HG03520 (cell line): ENCODE measurements around the gene TRAF3IP1.

ENCODE experiments used
- ATAC-seq: cut with Tn5 transposase; IDR thresholded peaks from one replicate; pipeline ENCODE4 v1.9.1; 2021; ENCODE audit warnings: mild to moderate bottlenecking, moderate library complexity; ENCODE audit not compliant: unreplicated experiment

Gene TRAF3IP1

GRCh38 chr2:238378230-238379095 lies 58.1 kb downstream of the TRAF3IP1 start:
- no peak for ATAC-seq

GRCh38 chr2:238379096-238379810 lies 58.9 kb downstream of the TRAF3IP1 start:
- ATAC-seq, result no peak

- no peak for ATAC-seq
Observed at GRCh38 chr2:238380336-238380735, 60.0 kb downstream of the TRAF3IP1 start.

GRCh38 chr2:238380785-238381184 lies 60.5 kb downstream of the TRAF3IP1 start:
- no peak for ATAC-seq

GRCh38 chr2:238381341-238382115 lies 61.2 kb downstream of the TRAF3IP1 start:
- no peak for ATAC-seq

- no peak for ATAC-seq
Observed at GRCh38 chr2:238382381-238382781, 62.1 kb downstream of the TRAF3IP1 start.

GRCh38 chr2:238383135-238383534 lies 62.8 kb downstream of the TRAF3IP1 start:
- no peak for ATAC-seq

- ATAC-seq, result no peak
Observed at GRCh38 chr2:238383743-238384380, 63.5 kb downstream of the TRAF3IP1 start.

GRCh38 chr2:238387332-238387731 lies 67.0 kb downstream of the TRAF3IP1 start:
- no peak for ATAC-seq

- no peak for ATAC-seq
Observed at GRCh38 chr2:238388794-238389193, 68.5 kb downstream of the TRAF3IP1 start.

GRCh38 chr2:238389988-238390589 lies 69.8 kb downstream of the TRAF3IP1 start:
- ATAC-seq, result no peak

GRCh38 chr2:238391042-238391689 lies 70.8 kb downstream of the TRAF3IP1 start:
- no peak for ATAC-seq

GRCh38 chr2:238396663-238397062 lies 76.3 kb downstream of the TRAF3IP1 start:
- ATAC-seq, result no peak

- no peak for ATAC-seq
Observed at GRCh38 chr2:238397356-238397755, 77.0 kb downstream of the TRAF3IP1 start.

- no peak for ATAC-seq
Observed at GRCh38 chr2:238398577-238398976, 78.3 kb downstream of the TRAF3IP1 start.

- ATAC-seq, result no peak
Observed at GRCh38 chr2:238399094-238399493, 78.8 kb downstream of the TRAF3IP1 start.

- no peak for ATAC-seq
Observed at GRCh38 chr2:238401551-238401950, 81.2 kb downstream of the TRAF3IP1 start.

- no peak for ATAC-seq
Observed at GRCh38 chr2:238403632-238404405, 83.5 kb downstream of the TRAF3IP1 start.
